Activated naive CD8-positive, alpha-beta T cell (primary cell): Measurements from ENCODE around the gene CFAP20DC.

Experiments
- H3K27ac Mint-ChIP-seq: one replicate; pipeline ENCODE4 v1.8.0; 2021; ENCODE audit warnings: mixed read lengths
- H3K27me3 Mint-ChIP-seq: one replicate; pipeline ENCODE4 v1.8.0; 2021; ENCODE audit warnings: mixed read lengths
- H3K36me3 Mint-ChIP-seq: one replicate; pipeline ENCODE4 v1.8.0; 2021; ENCODE audit warnings: mixed read lengths
- H3K4me1 Mint-ChIP-seq: one replicate; pipeline ENCODE4 v1.8.0; 2021; ENCODE audit warnings: low read depth, mixed read lengths
- H3K4me3 Mint-ChIP-seq: one replicate; pipeline ENCODE4 v1.8.0; 2021; ENCODE audit warnings: mild to moderate bottlenecking, mixed read lengths
- H3K9me3 Mint-ChIP-seq: one replicate; pipeline ENCODE4 v1.8.0; 2021; ENCODE audit warnings: low read depth, mixed read lengths

Gene CFAP20DC

GRCh38 chr3:58751235-58751634, 298.6 kb downstream of the CFAP20DC start:
- Mint-ChIP-seq H3K27ac (no peak overlapping the region), H3K4me3 (no peak overlapping the region), H3K36me3 (no peaks in the 10 kb centered on the region), H3K27me3 (peaks cover 5% of the 10 kb centered on the region), H3K4me1 (no peaks in the 10 kb centered on the region), H3K9me3 (no peaks in the 10 kb centered on the region)

- no peaks in the 10 kb centered on the region for H3K36me3 Mint-ChIP-seq
- no peak overlapping the region for H3K4me3 Mint-ChIP-seq
- H3K27ac Mint-ChIP-seq = no peak overlapping the region
- H3K27me3 Mint-ChIP-seq = peaks cover 6% of the 10 kb centered on the region
- H3K4me1 Mint-ChIP-seq = no peaks in the 10 kb centered on the region
- H3K9me3 Mint-ChIP-seq = no peaks in the 10 kb centered on the region
These were observed 299.9 kb downstream of the CFAP20DC start for GRCh38 chr3:58749948-58750347.

DNA sequence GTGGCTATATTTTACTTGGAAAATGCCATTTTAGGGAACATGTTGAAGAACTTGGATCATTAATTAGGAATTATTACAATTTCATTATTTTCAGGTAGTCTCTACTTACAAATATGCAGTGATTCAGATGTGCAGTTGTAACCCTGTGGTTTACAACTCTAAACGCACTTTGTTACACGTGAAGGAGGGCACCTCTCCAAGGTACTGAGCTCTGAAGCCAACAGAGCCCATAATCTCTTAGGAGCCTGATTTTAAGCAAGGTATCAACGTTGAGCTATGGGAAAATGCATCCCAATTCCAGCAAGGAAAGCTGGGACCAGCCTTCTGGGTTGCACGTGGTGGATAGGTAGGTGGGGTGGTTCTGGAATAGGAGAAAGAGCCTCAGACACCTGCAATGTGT, 301.8 kb downstream of the CFAP20DC start:
- no peaks in the 10 kb centered on the region for H3K9me3 Mint-ChIP-seq
- H3K4me1 Mint-ChIP-seq = no peaks in the 10 kb centered on the region
- H3K36me3 Mint-ChIP-seq = no peaks in the 10 kb centered on the region
- peaks cover 5% of the 10 kb centered on the region for H3K27me3 Mint-ChIP-seq
- no peak overlapping the region for H3K4me3 Mint-ChIP-seq
- no peak overlapping the region for H3K27ac Mint-ChIP-seq

DNA sequence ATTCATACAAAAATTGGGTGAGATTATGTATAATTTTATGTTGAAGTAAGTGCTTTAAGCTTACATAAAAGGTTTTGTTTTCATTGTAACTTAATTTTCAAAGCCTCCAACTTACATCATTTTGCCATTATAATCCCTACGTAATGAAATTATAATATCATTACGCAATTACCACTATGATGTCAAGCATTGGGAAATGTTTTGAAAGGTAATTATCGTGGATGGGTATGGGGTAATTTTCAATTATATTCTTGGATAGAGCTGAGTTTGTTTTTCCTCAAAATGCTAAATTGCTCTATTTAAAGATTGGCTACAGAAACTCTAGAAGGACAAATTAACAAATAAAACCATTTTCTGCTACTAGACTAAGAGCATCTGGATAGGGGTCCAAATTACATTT, 303.1 kb downstream of the CFAP20DC start:
- H3K4me3 Mint-ChIP-seq = no peak overlapping the region
- H3K27me3 Mint-ChIP-seq = peaks cover 3% of the 10 kb centered on the region
- H3K4me1 Mint-ChIP-seq = no peaks in the 10 kb centered on the region
- H3K36me3 Mint-ChIP-seq = no peaks in the 10 kb centered on the region
- no peaks in the 10 kb centered on the region for H3K9me3 Mint-ChIP-seq
- no peak overlapping the region for H3K27ac Mint-ChIP-seq

- Mint-ChIP-seq H3K27me3 (peaks cover 5% of the 10 kb centered on the region), H3K9me3 (peaks cover 4% of the 10 kb centered on the region), H3K27ac (no peak overlapping the region), H3K4me3 (no peak overlapping the region), H3K4me1 (no peaks in the 10 kb centered on the region), H3K36me3 (no peaks in the 10 kb centered on the region)
These were observed 306.5 kb downstream of the CFAP20DC start for GRCh38 chr3:58743296-58743695.

DNA sequence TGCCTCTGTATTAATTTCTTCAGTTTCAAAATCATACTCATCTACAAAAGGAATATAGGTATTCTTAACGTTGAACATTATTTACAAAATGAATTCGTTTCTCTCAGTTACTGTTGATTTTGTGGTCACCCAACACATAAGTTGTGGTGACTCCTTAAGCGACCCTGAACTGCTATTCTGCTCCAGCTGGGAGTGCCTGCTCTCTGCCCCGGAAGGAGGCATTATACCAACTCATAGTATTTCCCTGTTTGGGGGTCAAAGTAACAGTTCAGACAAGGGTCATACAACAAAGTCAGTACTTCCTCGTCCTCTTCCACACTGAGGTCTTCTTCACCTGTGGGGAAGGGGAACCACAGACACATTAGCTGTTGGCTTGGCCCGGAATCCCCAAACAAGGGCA, 307.6 kb downstream of the CFAP20DC start:
- peaks cover 6% of the 10 kb centered on the region for H3K27me3 Mint-ChIP-seq
- H3K4me3 Mint-ChIP-seq = no peak overlapping the region
- H3K4me1 Mint-ChIP-seq = no peaks in the 10 kb centered on the region

DNA sequence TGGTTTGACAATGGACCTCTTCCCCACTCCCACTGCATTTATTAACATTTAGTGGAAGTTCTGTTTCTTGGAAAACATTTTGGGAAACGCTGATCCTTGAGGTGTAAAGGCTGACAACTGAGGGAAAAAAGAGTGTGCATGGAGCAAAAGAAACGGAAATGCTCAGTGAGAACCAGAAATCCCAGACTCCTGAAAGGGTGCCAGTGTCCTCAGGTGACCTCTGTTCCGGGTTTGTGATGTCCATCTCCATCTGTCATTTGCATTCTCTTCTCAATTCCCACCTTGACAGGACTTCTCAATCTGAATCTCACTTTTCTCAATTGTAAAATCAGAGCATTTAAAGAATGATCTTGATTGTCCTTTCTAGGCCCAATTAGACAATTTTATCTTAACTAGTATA, 312.2 kb downstream of the CFAP20DC start:
- Mint-ChIP-seq H3K4me1 (no peaks in the 10 kb centered on the region), H3K27ac (no peak overlapping the region), H3K4me3 (no peak overlapping the region), H3K27me3 (peaks cover 3% of the 10 kb centered on the region), H3K36me3 (no peaks in the 10 kb centered on the region), H3K9me3 (peaks cover 4% of the 10 kb centered on the region)

More for the DNA sequence above, 307.6 kb downstream of the CFAP20DC start:
- H3K27ac Mint-ChIP-seq = no peak overlapping the region
- no peaks in the 10 kb centered on the region for H3K36me3 Mint-ChIP-seq
- peaks cover 4% of the 10 kb centered on the region for H3K9me3 Mint-ChIP-seq

- Mint-ChIP-seq H3K4me3 (no peak overlapping the region), H3K9me3 (no peaks in the 10 kb centered on the region), H3K27ac (no peak overlapping the region), H3K27me3 (peaks cover 2% of the 10 kb centered on the region), H3K36me3 (no peaks in the 10 kb centered on the region), H3K4me1 (no peaks in the 10 kb centered on the region)
These were observed 318.2 kb downstream of the CFAP20DC start for GRCh38 chr3:58731673-58732072.

GRCh38 chr3:58728723-58729122, 321.1 kb downstream of the CFAP20DC start:
- no peak overlapping the region for H3K4me3 Mint-ChIP-seq

GRCh38 chr3:58725326-58725853, 324.4 kb downstream of the CFAP20DC start:
- no peaks in the 10 kb centered on the region for H3K9me3 Mint-ChIP-seq
- peaks cover 2% of the 10 kb centered on the region for H3K27me3 Mint-ChIP-seq
- H3K36me3 Mint-ChIP-seq = no peaks in the 10 kb centered on the region
- H3K27ac Mint-ChIP-seq = no peak overlapping the region
- H3K4me1 Mint-ChIP-seq = no peaks in the 10 kb centered on the region
- no peak overlapping the region for H3K4me3 Mint-ChIP-seq

More at GRCh38 chr3:58728723-58729122, 321.1 kb downstream of the CFAP20DC start:
- Mint-ChIP-seq H3K27ac (no peak overlapping the region), H3K36me3 (no peaks in the 10 kb centered on the region), H3K4me1 (no peaks in the 10 kb centered on the region), H3K9me3 (no peaks in the 10 kb centered on the region), H3K27me3 (peaks cover 2% of the 10 kb centered on the region)

- Mint-ChIP-seq H3K4me3 (no peak overlapping the region), H3K36me3 (no peaks in the 10 kb centered on the region), H3K27ac (no peak overlapping the region), H3K27me3 (peaks cover 2% of the 10 kb centered on the region), H3K4me1 (no peaks in the 10 kb centered on the region), H3K9me3 (no peaks in the 10 kb centered on the region)
These were observed 325.5 kb downstream of the CFAP20DC start for GRCh38 chr3:58724336-58724735.

DNA sequence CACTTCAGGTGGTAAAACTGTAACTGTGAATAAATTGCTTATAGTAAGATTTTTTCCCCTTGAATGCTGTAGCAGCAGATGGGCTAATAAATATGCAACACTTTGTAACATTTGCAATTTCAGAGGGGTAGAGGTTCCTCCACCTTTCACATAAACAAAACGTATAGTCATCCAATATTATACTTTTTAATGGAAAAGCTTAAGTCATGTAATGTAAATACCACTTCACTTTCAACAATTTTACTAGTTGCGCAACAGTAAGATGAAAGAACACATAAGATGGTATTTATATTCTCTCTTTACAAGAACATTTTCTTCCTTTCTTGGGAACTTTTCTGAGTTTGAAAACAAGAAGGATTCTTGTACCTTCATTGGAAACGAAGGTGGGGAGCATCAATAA, 326.7 kb downstream of the CFAP20DC start:
- H3K36me3 Mint-ChIP-seq = no peaks in the 10 kb centered on the region
- H3K9me3 Mint-ChIP-seq = no peaks in the 10 kb centered on the region
- H3K27ac Mint-ChIP-seq = no peak overlapping the region
- H3K4me1 Mint-ChIP-seq = no peaks in the 10 kb centered on the region
- no peak overlapping the region for H3K4me3 Mint-ChIP-seq
- H3K27me3 Mint-ChIP-seq = peaks cover 2% of the 10 kb centered on the region

GRCh38 chr3:58722561-58722960, 327.3 kb downstream of the CFAP20DC start:
- Mint-ChIP-seq H3K27ac (no peak overlapping the region), H3K4me3 (no peak overlapping the region), H3K27me3 (peaks cover 2% of the 10 kb centered on the region), H3K9me3 (no peaks in the 10 kb centered on the region), H3K36me3 (no peaks in the 10 kb centered on the region), H3K4me1 (no peaks in the 10 kb centered on the region)

- Mint-ChIP-seq H3K4me3 (no peak overlapping the region), H3K27ac (no peak overlapping the region), H3K4me1 (no peaks in the 10 kb centered on the region), H3K36me3 (no peaks in the 10 kb centered on the region), H3K9me3 (no peaks in the 10 kb centered on the region), H3K27me3 (peaks cover 2% of the 10 kb centered on the region)
These were observed 329.3 kb downstream of the CFAP20DC start for GRCh38 chr3:58720526-58720925.

DNA sequence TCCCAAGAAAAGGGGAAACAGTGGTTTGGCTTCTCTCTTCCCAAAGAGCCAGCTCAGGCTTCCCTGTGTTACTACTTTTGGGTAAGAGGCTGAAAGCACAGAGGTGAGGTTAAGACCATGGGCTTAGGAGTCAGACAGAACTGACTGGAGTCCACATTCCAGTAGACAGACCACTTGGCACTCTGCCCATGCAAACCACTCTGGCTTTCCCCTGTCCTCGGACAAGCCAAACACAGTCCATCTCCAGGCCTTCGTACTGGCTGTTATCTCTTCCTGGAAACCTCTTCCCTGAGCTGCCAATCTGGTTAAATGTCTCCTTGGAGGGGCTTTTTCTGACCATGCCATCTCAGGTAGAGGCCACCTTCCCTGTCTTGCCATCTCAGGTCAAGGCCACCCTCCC, 330.1 kb downstream of the CFAP20DC start:
- Mint-ChIP-seq H3K27me3 (peaks cover 2% of the 10 kb centered on the region), H3K9me3 (no peaks in the 10 kb centered on the region), H3K27ac (no peak overlapping the region), H3K4me3 (no peak overlapping the region), H3K4me1 (no peaks in the 10 kb centered on the region), H3K36me3 (no peaks in the 10 kb centered on the region)

DNA sequence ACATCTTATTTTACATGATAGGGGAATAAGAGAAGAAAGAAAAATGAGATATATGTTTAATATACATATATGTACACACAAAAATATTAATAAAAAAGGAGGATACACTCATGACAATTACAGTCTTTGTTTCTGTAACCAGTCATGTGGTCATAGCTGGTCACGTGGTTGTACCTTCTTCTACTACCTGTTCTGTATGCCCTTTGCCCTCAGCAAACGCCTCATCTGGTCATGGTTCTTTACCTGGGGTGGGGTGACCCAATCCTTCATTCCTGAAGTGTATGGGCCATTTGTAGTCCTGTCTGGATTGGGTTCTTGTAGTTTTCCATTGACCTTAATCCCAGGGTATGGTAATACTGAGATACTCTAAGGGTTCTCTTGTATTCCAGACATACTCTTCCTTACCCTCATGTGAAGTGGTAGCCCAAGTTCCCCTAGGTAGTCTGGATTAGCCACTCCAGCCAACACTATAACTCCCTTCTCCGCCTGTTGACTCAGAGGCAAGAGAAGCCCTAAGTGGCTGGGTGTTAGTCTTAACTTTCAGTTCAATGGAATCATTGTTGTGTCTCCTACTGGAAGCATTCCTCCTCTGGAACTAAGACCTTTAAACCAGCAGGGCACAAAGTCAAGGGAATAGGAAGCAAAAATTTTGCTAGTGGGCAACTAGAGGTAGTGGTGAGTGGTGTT, 336.0 kb downstream of the CFAP20DC start:
- H3K36me3 Mint-ChIP-seq = no peaks in the 10 kb centered on the region
- no peaks in the 10 kb centered on the region for H3K9me3 Mint-ChIP-seq
- H3K4me3 Mint-ChIP-seq = no peak overlapping the region
- H3K4me1 Mint-ChIP-seq = no peaks in the 10 kb centered on the region
- H3K27me3 Mint-ChIP-seq = no peaks in the 10 kb centered on the region
- no peak overlapping the region for H3K27ac Mint-ChIP-seq
